ENCODE measurements around the gene MBD2. TPM values are rescaled to one million over a fixed set of nuclear protein-coding genes. Genes with fewer than 3 reads are reported as not detected.
"Not testable (repeated sequence)": the region's sequence is repeated elsewhere in the genome, so short reads cannot be mapped to it uniquely, and the experiment has no call there.

Gene MBD2
- total RNA-seq, 4 donors from 2014 or later, result 33.3 to 58.6 (median 44.6) TPM

- ATAC-seq (ENCODE audit: low FRiP score) (no peak), DNase-seq (ENCODE audit: low spot score) (no peak)
- TF ChIP-seq, protein P1, sequence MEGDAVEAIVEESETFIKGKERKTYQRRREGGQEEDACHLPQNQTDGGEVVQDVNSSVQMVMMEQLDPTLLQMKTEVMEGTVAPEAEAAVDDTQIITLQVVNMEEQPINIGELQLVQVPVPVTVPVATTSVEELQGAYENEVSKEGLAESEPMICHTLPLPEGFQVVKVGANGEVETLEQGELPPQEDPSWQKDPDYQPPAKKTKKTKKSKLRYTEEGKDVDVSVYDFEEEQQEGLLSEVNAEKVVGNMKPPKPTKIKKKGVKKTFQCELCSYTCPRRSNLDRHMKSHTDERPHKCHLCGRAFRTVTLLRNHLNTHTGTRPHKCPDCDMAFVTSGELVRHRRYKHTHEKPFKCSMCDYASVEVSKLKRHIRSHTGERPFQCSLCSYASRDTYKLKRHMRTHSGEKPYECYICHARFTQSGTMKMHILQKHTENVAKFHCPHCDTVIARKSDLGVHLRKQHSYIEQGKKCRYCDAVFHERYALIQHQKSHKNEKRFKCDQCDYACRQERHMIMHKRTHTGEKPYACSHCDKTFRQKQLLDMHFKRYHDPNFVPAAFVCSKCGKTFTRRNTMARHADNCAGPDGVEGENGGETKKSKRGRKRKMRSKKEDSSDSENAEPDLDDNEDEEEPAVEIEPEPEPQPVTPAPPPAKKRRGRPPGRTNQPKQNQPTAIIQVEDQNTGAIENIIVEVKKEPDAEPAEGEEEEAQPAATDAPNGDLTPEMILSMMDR (IDR thresholded peaks at IDR 0.05), result no peak
These were observed 96.6 kb downstream of the MBD2 start for GRCh38 chr18:54127759-54128378.

GRCh38 chr18:54125429-54125828 is 99.0 kb downstream of the MBD2 start:
- TF ChIP-seq, protein P1 (IDR thresholded peaks at IDR 0.05), result no peak
- DNase-seq (ENCODE audit: low spot score), result no peak
- no peak for ATAC-seq (ENCODE audit: low FRiP score)

- not testable (repeated sequence) for ATAC-seq (ENCODE audit: low FRiP score)
These were observed 100.6 kb downstream of the MBD2 start for GRCh38 chr18:54123720-54124440.

DNA sequence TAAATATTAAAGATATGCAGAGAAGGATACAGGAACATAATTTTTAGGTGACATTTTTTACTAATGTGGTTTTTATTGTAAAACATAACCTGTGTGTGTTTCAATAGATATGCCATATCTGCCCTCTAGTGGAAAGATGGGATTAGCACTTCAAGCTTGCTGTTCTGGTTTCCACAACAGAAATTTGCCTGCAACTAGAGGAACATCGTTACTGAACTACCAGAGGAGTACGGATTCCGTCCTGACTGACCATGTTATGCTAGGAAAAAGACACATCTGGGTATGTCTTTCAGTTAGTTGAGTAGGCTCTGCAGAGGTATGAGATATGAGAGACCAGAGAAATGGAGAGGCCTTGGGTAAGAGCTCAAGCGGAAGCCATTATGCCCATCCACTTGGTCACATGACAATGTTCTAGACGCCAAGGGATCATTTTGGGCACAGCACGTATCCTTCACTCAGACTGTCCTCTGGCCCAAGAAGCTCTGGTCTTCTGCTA is 104.9 kb downstream of the MBD2 start:
- TF ChIP-seq, protein P1 (IDR thresholded peaks at IDR 0.05), result peak in 1 of 3 donors; percentile 17
- no peak for DNase-seq (ENCODE audit: low spot score)
- peak; percentile 76 for ATAC-seq (ENCODE audit: low FRiP score)

More at GRCh38 chr18:54123720-54124440, 100.6 kb downstream of the MBD2 start:
- DNase-seq (ENCODE audit: low spot score), result not testable (repeated sequence)

DNA sequence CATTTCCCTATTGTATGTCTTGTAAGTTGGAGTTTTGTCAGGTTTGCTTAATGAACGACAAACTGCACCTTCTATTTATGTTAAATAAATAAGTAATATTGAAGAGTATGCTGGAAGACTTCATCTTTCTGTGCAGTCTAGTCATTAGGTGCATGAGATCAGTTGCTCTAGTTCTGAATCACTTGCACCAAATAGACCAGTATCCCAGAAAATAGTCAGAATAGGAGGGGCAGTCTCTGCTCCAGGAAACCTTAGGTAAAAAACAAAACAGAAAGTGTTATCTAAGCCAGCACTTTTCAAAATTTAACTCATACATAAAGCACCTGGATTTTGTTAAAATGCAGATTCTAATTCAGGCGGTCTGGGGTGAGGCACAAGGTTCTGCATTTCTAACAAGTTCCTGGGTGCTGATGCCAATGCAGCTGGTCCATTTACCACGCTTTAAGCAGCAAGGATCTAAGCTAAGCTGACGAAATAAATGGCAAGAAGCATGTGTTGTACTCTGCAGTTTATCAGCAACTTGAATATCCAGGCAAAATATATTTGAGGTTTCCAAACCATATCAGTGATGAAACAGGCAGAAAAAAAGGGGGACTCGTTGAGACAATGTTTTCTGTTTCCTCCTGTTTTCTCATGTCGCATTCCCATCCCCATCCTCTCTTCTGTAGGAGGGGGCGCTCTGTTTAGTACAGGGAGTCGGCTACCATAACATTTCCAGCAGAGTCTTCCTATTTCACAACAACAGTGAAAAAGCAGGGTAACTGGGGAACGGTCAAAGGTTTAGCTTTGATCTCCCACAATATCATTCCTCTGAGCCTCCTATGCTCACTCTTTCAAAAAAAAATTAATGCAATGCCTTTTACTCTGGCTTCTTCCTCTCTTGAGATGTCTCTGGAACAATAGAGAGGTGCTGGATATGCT is 106.4 kb downstream of the MBD2 start:
- TF ChIP-seq, protein P1 (IDR thresholded peaks at IDR 0.05), result no peak
- DNase-seq (ENCODE audit: low spot score), result no peak
- ATAC-seq (ENCODE audit: low FRiP score), result no peak

- no peak for ATAC-seq (ENCODE audit: low FRiP score)
- TF ChIP-seq, protein P1 (IDR thresholded peaks at IDR 0.05), result no peak
- DNase-seq (ENCODE audit: low spot score), result no peak
These were observed 107.8 kb downstream of the MBD2 start for GRCh38 chr18:54116541-54117257.
